WI38 (cell line): ENCODE results near the gene SNRPD2.

Experiments used
- H3K4me3 ChIP-seq: 2 replicates; pipeline ENCODE4 v1.5.1; 2011; ENCODE audit warnings: low read depth, mild to moderate bottlenecking, control low read depth, low read length
- TF ChIP-seq, protein P1 (sequence below): IDR thresholded peaks from 2 replicates; pipeline ENCODE4 v1.5.1; 2012; ENCODE audit warnings: low read depth, mild to moderate bottlenecking, control low read depth, low read length

SNRPD2 gene

DNA sequence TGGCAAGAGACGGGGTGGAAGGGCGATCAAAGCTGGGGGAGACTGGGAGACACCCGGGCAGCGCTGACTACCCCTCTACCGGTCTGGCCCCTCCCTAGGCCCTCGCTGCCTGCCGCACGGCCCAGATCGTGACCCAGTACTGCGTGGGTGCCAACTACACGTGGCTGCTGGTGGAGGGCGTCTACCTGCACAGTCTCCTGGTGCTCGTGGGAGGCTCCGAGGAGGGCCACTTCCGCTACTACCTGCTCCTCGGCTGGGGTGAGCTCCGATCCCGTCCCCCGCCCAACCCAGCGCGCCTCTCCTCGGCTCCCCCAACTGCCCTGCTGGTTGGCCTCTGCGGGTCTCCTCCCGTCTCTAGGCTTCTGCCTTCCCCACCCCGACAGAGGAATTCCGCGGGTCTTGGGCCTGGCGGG is 14.9 kb downstream of the SNRPD2 start:
- TF ChIP-seq, protein P1, sequence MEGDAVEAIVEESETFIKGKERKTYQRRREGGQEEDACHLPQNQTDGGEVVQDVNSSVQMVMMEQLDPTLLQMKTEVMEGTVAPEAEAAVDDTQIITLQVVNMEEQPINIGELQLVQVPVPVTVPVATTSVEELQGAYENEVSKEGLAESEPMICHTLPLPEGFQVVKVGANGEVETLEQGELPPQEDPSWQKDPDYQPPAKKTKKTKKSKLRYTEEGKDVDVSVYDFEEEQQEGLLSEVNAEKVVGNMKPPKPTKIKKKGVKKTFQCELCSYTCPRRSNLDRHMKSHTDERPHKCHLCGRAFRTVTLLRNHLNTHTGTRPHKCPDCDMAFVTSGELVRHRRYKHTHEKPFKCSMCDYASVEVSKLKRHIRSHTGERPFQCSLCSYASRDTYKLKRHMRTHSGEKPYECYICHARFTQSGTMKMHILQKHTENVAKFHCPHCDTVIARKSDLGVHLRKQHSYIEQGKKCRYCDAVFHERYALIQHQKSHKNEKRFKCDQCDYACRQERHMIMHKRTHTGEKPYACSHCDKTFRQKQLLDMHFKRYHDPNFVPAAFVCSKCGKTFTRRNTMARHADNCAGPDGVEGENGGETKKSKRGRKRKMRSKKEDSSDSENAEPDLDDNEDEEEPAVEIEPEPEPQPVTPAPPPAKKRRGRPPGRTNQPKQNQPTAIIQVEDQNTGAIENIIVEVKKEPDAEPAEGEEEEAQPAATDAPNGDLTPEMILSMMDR = no peak
- H3K4me3 ChIP-seq = 0 out of 2 replicates have a peak overlapping the region, but pooled peaks have one; percentile 17

DNA sequence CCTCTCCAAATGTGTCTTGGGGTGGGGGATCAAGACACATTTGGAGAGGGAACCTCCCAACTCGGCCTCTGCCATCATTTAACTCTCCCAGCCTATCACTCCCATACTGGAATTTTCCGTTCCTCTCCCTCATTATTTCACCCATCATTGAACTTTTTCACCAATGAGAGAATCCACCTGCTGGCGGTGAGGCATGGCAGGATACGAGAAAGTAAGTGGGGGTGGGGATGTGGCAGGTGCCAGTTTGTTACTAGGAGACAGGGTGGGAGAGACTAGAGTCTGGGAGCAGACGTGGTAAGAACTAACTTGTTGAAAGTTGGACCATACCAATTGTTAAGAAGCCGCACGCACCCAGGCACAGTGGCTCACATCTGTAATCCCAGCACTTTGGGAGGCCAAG is 16.8 kb downstream of the SNRPD2 start:
- H3K4me3 ChIP-seq = no peak overlapping the region
- TF ChIP-seq, protein P1 = no peak

DNA sequence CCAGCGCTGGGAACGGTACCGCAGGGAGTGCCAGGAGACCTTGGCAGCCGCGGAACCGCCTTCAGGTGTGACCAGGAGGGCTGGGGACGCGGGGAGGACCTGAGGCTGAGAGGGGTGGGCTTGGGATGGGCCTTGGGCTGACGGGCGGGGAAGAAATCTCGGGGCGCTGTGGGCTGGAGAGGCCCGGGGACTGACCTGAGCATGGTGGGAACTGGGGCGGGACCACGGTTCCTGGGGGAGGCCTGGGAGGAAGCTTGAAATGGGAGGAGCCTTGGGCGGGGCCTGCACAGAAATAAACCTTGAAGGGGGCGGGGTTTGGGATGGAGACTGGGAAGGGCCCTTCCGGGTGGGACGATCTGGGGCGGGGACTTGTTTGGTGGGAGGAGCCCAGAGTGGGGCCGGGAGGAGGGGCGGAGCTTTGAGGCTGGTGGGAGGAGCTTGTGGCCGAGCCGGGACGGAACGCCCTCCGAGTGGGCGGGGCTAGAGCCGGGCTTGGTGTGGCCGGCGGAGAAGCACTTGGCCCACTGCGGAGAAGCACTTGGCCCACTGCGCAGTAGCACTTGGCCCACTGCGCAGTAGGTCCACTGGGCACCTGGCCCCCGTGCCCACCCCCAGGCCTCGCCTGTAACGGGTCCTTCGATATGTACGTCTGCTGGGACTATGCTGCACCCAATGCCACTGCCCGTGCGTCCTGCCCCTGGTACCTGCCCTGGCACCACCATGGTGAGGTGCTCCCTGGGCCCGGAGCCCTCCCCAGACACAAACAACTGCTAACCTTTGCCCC is 20.9 kb downstream of the SNRPD2 start:
- TF ChIP-seq, protein P1 = no peak
- H3K4me3 ChIP-seq = no peak overlapping the region

DNA sequence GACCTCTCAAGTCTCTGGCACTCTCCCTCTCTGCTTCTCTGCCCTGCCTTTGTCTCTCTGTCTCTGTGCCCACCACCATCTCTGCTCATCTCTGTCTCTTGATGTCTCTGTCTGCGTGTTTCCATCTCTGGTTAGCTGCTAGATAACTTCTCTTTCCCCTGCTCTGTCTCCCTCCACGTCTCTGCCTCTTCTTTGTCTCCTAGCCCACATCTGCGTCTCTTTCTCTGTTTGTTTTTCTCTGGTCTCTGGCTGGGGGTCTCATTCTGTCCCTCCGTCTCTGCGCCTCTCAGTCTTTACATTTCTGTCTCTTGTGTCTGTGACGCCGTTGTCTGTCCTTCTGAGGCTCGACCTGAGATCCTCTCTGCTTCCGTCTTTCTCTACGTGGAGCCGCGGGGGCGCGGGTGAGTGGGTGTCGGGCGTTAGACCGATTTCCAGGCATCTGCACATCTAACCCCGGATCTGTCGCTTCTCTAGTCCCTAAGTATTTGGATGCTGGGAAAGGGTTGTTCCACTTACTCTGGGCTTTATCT is 23.3 kb downstream of the SNRPD2 start:
- peak overlapping the region; percentile 56 for H3K4me3 ChIP-seq

DNA sequence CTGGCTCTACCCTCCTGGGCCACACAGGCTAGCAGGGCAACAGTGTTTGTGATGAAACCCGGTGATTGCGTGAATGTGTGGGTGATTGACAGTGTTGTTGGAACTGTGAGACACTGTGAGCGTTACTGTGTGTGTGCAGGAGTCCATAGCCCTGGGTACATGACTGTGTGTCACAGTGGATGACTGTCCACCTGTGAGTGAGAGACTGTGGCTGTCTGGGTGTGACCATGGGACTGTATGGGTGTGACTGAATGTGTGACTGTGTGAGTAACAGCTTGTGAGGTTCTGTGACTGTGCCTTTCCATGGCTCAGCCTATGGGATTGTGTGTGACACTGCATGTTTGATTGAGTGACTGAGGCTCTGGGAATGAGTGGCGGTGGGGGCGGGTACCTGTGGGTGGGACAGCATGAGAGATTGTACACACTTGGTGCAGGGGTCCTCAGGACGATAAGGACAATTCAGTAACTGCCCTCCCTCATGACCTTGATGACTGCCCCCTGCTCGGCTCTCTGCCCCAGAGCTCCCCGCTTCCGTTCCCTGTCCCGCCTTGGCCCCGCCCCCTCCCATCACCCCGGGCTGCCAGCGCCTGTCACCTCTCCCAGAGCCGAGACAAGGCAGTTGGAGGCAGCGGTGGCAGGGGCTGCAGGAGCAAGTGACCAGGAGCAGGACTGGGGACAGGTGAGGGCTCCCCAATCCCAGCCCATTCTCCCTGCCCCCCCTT is 24.0 kb downstream of the SNRPD2 start, which contains the start of gene GIPR:
Gene GIPR (plus strand): TSS at position 602 of the 722 bp plus-strand sequence. CDS start 1,300 bp downstream, outside the sequence.
- peak within 1 kb of the TSS; percentile 56 for H3K4me3 ChIP-seq
- TF ChIP-seq, protein P1 = no peak

More for the DNA sequence above, 23.3 kb downstream of the SNRPD2 start:
- TF ChIP-seq, protein P1 = no peak

DNA sequence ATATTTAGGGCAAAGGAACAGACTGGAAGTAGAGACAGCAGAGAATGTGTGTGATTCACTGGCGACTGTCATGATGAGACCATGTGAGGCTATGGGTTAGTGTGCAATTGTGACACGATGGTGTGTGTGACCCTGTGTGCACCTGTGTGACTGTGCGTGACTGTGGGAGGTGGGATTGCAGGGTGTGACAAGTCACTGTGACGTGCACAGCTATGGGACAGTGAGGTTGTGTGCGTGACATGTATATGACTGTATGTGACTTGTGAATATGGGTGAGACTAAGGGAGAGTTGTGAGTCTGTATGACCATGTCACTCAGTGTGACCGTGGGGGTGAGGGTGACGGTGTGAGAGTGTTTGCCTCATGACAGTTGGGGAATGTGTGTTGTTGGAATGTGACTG is 27.2 kb downstream of the SNRPD2 start:
- TF ChIP-seq, protein P1 = no peak
- H3K4me3 ChIP-seq = no peak overlapping the region

DNA sequence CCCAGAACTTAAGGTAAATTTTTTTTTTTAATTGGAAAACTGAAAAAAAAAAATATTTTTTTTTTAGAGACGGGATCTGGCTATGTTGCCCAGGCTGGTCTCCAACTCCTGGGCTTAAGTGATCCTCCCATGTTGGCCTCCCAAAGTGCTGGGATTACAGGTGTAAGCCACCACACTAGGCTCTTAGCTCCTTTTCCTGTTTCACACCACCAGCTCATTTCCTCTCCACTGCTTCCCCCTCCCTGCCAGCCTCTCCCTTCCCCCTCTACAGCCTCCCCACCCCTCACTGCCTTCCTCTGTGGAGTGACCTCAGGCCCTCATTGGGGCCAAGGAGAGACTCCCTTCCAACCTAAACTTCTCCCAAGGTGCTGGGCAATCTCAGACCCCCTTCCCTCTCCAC is 28.0 kb downstream of the SNRPD2 start:
- TF ChIP-seq, protein P1 = no peak
- no peak overlapping the region for H3K4me3 ChIP-seq
